Measurements from ENCODE around the gene KMT2D. TPM values are rescaled to one million over a fixed set of nuclear protein-coding genes. Genes with fewer than 3 reads are reported as not detected.
"Not testable (repeated sequence)": the region's sequence is repeated elsewhere in the genome, so short reads cannot be mapped to it uniquely, and the experiment has no call there.

Gene KMT2D
- total RNA-seq, 1 donor from 2014 or later, result 99.8 TPM

DNA sequence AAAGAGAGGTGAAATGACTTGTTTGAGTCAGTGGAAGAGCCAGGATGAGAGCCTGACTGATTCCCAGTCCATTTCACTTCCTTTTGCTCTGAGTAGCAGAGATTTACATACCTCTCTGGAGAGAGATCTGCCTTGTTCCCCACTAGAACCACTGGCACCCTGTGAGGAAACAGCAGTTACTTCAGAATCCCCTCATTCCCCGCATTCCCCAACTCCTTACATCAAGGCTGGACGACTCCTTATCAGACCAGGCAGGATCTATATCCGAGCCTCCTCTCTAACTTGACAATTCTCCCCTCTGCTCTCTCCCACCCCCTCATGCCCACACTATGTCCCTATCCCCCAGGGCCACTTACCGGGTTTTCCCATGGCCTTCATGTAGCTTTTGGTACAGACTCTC lies 5.5 kb upstream of the KMT2D start:
- peaks cover 12% of the 10 kb centered on the region for H3K27me3 Mint-ChIP-seq (ENCODE audit: low read depth)
- no peaks in the 10 kb centered on the region for H3K9me3 Mint-ChIP-seq
- peaks cover 28% of the 10 kb centered on the region for H3K4me1 Mint-ChIP-seq
- peak overlapping the region; percentile 58 for H3K4me3 Mint-ChIP-seq
- no peaks in the 10 kb centered on the region for H3K36me3 Mint-ChIP-seq (ENCODE audit: low read depth)
- TF ChIP-seq, protein P1, sequence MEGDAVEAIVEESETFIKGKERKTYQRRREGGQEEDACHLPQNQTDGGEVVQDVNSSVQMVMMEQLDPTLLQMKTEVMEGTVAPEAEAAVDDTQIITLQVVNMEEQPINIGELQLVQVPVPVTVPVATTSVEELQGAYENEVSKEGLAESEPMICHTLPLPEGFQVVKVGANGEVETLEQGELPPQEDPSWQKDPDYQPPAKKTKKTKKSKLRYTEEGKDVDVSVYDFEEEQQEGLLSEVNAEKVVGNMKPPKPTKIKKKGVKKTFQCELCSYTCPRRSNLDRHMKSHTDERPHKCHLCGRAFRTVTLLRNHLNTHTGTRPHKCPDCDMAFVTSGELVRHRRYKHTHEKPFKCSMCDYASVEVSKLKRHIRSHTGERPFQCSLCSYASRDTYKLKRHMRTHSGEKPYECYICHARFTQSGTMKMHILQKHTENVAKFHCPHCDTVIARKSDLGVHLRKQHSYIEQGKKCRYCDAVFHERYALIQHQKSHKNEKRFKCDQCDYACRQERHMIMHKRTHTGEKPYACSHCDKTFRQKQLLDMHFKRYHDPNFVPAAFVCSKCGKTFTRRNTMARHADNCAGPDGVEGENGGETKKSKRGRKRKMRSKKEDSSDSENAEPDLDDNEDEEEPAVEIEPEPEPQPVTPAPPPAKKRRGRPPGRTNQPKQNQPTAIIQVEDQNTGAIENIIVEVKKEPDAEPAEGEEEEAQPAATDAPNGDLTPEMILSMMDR (conservative IDR thresholded peaks at IDR 0.05), result no peak
- H3K27ac Mint-ChIP-seq (ENCODE audit: unreplicated experiment), result no peak overlapping the region
- no peak for DNase-seq (ENCODE audit: low read depth, low spot score)

DNA sequence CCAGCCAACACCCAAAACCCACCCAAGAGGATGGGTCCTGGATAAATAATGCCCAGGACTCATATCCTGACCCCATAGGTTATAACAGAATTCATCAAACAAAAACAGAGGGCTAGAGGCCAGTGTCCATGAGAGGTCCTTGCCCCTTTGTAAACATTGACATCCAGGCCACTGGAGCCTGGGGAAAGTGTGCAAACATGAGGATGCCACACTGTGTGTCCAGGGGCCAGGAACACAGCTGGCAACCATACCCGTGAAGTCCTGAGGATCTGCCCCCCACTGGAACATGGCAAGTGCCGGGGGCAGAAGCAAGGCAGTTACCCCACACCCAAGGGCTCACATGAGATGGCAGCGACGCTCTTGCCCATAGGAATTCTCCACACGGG lies 4.2 kb upstream of the KMT2D start:
- Mint-ChIP-seq H3K4me3 (peak overlapping the region; percentile 31), H3K4me1 (peaks cover 24% of the 10 kb centered on the region), H3K27ac (ENCODE audit: unreplicated experiment) (no peak overlapping the region), H3K36me3 (ENCODE audit: low read depth) (no peaks in the 10 kb centered on the region), H3K27me3 (ENCODE audit: low read depth) (peaks cover 12% of the 10 kb centered on the region), H3K9me3 (no peaks in the 10 kb centered on the region)
- no peak for DNase-seq (ENCODE audit: low read depth, low spot score)
- TF ChIP-seq, protein P1 (conservative IDR thresholded peaks at IDR 0.05), result no peak

DNA sequence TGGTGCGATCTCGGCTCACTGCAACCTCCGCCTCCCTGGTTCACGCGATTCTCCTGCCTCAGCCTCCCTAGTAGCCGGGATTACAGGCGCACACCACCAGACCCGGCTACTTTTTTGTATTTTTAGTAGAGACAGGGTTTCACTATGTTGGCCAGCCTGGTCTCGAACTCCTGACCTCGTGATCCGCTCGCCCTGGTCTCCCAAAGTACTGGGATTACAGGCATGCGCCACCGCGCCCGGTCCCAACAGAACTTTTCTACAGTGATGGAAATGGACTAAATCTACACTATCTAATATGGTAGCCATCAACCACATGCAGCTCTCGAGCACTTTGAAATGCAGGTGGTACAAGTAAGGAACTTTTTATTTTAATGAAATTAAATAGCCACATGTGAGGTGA lies 1.3 kb upstream of the KMT2D start:
- Mint-ChIP-seq H3K4me3 (peak overlapping the region; percentile 97), H3K4me1 (peaks cover 36% of the 10 kb centered on the region)
- not testable (repeated sequence) for H3K27ac Mint-ChIP-seq (ENCODE audit: unreplicated experiment); H3K9me3 Mint-ChIP-seq; DNase-seq (ENCODE audit: low read depth, low spot score); H3K27me3 Mint-ChIP-seq (ENCODE audit: low read depth); H3K36me3 Mint-ChIP-seq (ENCODE audit: low read depth)

GRCh38 chr12:49061157-49061650 lies 610 bp upstream of the KMT2D start:
- no peaks in the 10 kb centered on the region for H3K36me3 Mint-ChIP-seq (ENCODE audit: low read depth)
- H3K27ac Mint-ChIP-seq (ENCODE audit: unreplicated experiment), result peak overlapping the region; percentile 32
- H3K4me1 Mint-ChIP-seq, result peaks cover 43% of the 10 kb centered on the region
- TF ChIP-seq, protein P1 (conservative IDR thresholded peaks at IDR 0.05), result no peak
- no peaks in the 10 kb centered on the region for H3K9me3 Mint-ChIP-seq
- no peaks in the 10 kb centered on the region for H3K27me3 Mint-ChIP-seq (ENCODE audit: low read depth)
- no peak for DNase-seq (ENCODE audit: low read depth, low spot score)
- peak overlapping the region; percentile 97 for H3K4me3 Mint-ChIP-seq

- Mint-ChIP-seq H3K9me3 (no peaks in the 10 kb centered on the region), H3K36me3 (ENCODE audit: low read depth) (peaks cover 3% of the 10 kb centered on the region), H3K27me3 (ENCODE audit: low read depth) (no peaks in the 10 kb centered on the region), H3K4me3 (peak overlapping the region; percentile 79), H3K4me1 (peaks cover 56% of the 10 kb centered on the region), H3K27ac (ENCODE audit: unreplicated experiment) (peak overlapping the region; percentile 90)
- TF ChIP-seq, protein P1 (conservative IDR thresholded peaks at IDR 0.05), result no peak
- no peak for DNase-seq (ENCODE audit: low read depth, low spot score)
Measured at GRCh38 chr12:49059299-49060171, 1.1 kb downstream of the KMT2D start.

DNA sequence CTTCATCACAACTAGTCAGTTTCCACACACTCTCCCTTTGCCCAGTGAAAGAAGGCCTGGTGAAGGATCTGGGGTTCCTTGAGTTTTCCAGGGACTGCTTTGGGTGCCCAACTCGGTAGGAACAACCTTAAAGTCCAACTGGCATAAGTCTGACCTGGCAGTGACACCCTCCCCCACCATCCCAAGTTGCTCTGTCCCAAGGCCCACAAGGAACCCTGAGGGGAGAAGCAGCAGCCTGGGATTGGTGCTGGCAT lies 1.6 kb downstream of the KMT2D start:
- Mint-ChIP-seq H3K27me3 (ENCODE audit: low read depth) (no peaks in the 10 kb centered on the region), H3K4me3 (peak overlapping the region; percentile 79), H3K27ac (ENCODE audit: unreplicated experiment) (peak overlapping the region; percentile 90), H3K36me3 (ENCODE audit: low read depth) (peaks cover 3% of the 10 kb centered on the region), H3K4me1 (peaks cover 54% of the 10 kb centered on the region), H3K9me3 (no peaks in the 10 kb centered on the region)
- no peak for DNase-seq (ENCODE audit: low read depth, low spot score)
- TF ChIP-seq, protein P1 (conservative IDR thresholded peaks at IDR 0.05), result no peak

Measured in neural crest cell (in vitro differentiated cells).